Measurements from ENCODE around the gene DIDO1. TPM values are rescaled to one million over a fixed set of nuclear protein-coding genes. Genes with fewer than 3 reads are reported as not detected.

The DIDO1 gene
- polyA plus RNA-seq, 1 of the 3 experiments (the other 2 are of a cell fraction), result 14.7 TPM

DNA sequence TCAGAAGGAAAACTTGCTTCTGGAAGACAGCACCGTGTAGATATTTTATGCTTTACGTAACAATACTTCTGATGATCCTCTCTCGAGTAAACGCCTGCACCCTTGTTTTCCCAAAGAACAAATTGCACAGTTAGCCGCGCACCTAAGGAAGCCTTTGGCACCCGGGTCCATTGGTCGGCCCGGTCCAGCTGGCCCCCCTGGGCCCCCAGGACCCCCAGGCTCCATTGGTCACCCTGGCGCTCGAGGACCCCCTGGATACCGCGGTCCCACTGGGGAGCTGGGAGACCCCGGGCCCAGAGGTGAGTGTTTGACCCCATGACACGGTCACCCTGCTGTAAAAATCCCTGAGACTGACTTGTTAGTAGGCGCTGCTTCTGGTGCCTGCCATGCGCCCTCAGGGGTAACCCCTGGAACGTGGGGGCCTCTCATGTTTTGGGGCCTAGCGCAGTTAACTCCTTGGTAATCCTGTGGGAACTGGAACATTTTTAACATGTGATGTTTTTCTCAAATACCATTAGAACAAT is 89.3 kb downstream of the DIDO1 start:
- Histone ChIP-seq H3K4me2 (no peak overlapping the region), H3K9me2 (no peaks in the 10 kb centered on the region), H3K79me2 (ENCODE audit: insufficient read depth) (no peaks in the 10 kb centered on the region), H3K27ac (ENCODE audit: low read depth in 2 of 2, low read length in 1 of 2) (no peak overlapping the region), H3K9ac (no peak overlapping the region), H3F3A (replicated peaks; ENCODE audit: insufficient read depth) (no peaks in the 10 kb centered on the region), H3K9me3 (no peaks in the 10 kb centered on the region), H4K20me1 (ENCODE audit: insufficient read depth) (no peaks in the 10 kb centered on the region), H3K4me3 (ENCODE audit: low read depth in 2 of 2, low read length in 1 of 2) (no peak overlapping the region), H2AFZ (ENCODE audit: low read depth) (no peak overlapping the region), H3K4me1 (ENCODE audit: control insufficient read depth in 1 of 2, insufficient read depth in 2 of 2, low read depth in 1 of 2, low read length in 1 of 2) (peaks cover 0 to 20% of the 10 kb centered on the region in 2 experiments; a peak in 1 of 4 replicates), H3K36me3 (replicated peaks in 1 of 2; ENCODE audit: control insufficient read depth in 1 of 2, insufficient read depth in 2 of 2, low read length in 1 of 2) (peaks cover 2 to 4% of the 10 kb centered on the region in 2 experiments), H3K27me3 (ENCODE audit: insufficient read depth) (no peaks in the 10 kb centered on the region)
- ChIA-PET CTCF (interaction anchor here (0.9 to 3.1 kb wide), 3 partner anchors 10 to 39 kb away, joined by 3 to 10 read pairs (median 3); no protein-coding TSS in a partner anchor), POLR2A (no interaction called here)
- WGBS (ENCODE audit: low lambda C conversion rate), result 89% methylated on average over 16 of the region's 19 CpGs
- DNase-seq, result no peak
- TF ChIP-seq, protein P1, sequence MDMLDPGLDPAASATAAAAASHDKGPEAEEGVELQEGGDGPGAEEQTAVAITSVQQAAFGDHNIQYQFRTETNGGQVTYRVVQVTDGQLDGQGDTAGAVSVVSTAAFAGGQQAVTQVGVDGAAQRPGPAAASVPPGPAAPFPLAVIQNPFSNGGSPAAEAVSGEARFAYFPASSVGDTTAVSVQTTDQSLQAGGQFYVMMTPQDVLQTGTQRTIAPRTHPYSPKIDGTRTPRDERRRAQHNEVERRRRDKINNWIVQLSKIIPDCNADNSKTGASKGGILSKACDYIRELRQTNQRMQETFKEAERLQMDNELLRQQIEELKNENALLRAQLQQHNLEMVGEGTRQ (IDR thresholded peaks at IDR 0.05; ENCODE audit: borderline replicate concordance, low read depth, low read length), result no peak
- TF ChIP-seq, protein P2, sequence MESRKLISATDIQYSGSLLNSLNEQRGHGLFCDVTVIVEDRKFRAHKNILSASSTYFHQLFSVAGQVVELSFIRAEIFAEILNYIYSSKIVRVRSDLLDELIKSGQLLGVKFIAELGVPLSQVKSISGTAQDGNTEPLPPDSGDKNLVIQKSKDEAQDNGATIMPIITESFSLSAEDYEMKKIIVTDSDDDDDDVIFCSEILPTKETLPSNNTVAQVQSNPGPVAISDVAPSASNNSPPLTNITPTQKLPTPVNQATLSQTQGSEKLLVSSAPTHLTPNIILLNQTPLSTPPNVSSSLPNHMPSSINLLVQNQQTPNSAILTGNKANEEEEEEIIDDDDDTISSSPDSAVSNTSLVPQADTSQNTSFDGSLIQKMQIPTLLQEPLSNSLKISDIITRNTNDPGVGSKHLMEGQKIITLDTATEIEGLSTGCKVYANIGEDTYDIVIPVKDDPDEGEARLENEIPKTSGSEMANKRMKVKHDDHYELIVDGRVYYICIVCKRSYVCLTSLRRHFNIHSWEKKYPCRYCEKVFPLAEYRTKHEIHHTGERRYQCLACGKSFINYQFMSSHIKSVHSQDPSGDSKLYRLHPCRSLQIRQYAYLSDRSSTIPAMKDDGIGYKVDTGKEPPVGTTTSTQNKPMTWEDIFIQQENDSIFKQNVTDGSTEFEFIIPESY (IDR thresholded peaks at IDR 0.05; ENCODE audit: borderline replicate concordance, low read depth), result no peak
- TF ChIP-seq, protein P3, sequence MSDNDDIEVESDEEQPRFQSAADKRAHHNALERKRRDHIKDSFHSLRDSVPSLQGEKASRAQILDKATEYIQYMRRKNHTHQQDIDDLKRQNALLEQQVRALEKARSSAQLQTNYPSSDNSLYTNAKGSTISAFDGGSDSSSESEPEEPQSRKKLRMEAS (IDR thresholded peaks at IDR 0.05; ENCODE audit: low read depth), result no peak
- TF ChIP-seq TAF1 (IDR thresholded peaks at IDR 0.05; ENCODE audit: borderline replicate concordance, low read depth, low read length) (no peak), FOSL2 (IDR thresholded peaks at IDR 0.05; ENCODE audit: borderline replicate concordance, low read depth) (no peak), RCOR1 (IDR thresholded peaks at IDR 0.05; ENCODE audit: low read length) (no peak), FOXM1 (IDR thresholded peaks at IDR 0.05; ENCODE audit: low read depth) (no peak), MXI1 (IDR thresholded peaks at IDR 0.05; ENCODE audit: low read depth, low read length) (no peak), RXRA (IDR thresholded peaks at IDR 0.05; ENCODE audit: borderline replicate concordance, low read depth) (no peak), GABPA (IDR thresholded peaks at IDR 0.05; ENCODE audit: low read depth) (no peak), TCF12 (IDR thresholded peaks at IDR 0.05) (no peak), NRF1 (IDR thresholded peaks at IDR 0.05; ENCODE audit: low read depth, low read length) (no peak), NFIC (IDR thresholded peaks at IDR 0.05; ENCODE audit: borderline replicate concordance) (no peak)
- TF ChIP-seq, protein P4, sequence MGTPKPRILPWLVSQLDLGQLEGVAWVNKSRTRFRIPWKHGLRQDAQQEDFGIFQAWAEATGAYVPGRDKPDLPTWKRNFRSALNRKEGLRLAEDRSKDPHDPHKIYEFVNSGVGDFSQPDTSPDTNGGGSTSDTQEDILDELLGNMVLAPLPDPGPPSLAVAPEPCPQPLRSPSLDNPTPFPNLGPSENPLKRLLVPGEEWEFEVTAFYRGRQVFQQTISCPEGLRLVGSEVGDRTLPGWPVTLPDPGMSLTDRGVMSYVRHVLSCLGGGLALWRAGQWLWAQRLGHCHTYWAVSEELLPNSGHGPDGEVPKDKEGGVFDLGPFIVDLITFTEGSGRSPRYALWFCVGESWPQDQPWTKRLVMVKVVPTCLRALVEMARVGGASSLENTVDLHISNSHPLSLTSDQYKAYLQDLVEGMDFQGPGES (IDR thresholded peaks at IDR 0.05; ENCODE audit: low read depth, low read length), result no peak
